H9 (cell line): ENCODE data around the gene GALNT10. TPM values are rescaled to one million over a fixed set of nuclear protein-coding genes. Genes with fewer than 3 reads are reported as not detected.

Source experiments
- DNase-seq: peaks from one replicate; pipeline ENCODE4 v3.0.0-alpha.2; 2017
- H2AFZ ChIP-seq: one replicate; pipeline ENCODE4 v1.6.1; 2013; ENCODE audit warnings: mild to moderate bottlenecking, low read length, control low read depth, moderate library complexity
- H2AK5ac ChIP-seq: 2 replicates; pipeline ENCODE4 v1.6.1; 2013; ENCODE audit warnings: low read length, control low read depth, mixed read lengths; ENCODE audit not compliant: insufficient read length
- H2BK120ac ChIP-seq: one replicate; pipeline ENCODE4 v1.6.1; 2013; ENCODE audit warnings: low read depth, mild to moderate bottlenecking, low read length, control low read depth, inconsistent platforms; ENCODE audit not compliant: poor library complexity, severe bottlenecking
- H2BK12ac ChIP-seq: 2 replicates; pipeline ENCODE4 v1.6.1; 2013; ENCODE audit warnings: low read length, control low read depth, mixed read lengths, low read depth; ENCODE audit not compliant: insufficient read length
- H2BK15ac ChIP-seq: 2 replicates; pipeline ENCODE4 v1.6.1; 2013; ENCODE audit warnings: low read depth, low read length, control low read depth
- H2BK20ac ChIP-seq: one replicate; pipeline ENCODE4 v1.6.1; 2013; ENCODE audit warnings: low read depth, mild to moderate bottlenecking, low read length, control low read depth, inconsistent platforms; ENCODE audit not compliant: poor library complexity, severe bottlenecking
- H2BK5ac ChIP-seq: 2 replicates; pipeline ENCODE4 v1.6.1; 2013; ENCODE audit warnings: low read length, control low read depth, mixed read lengths; ENCODE audit not compliant: insufficient read length
- H3K14ac ChIP-seq: 2 replicates; pipeline ENCODE4 v1.6.1; 2013; ENCODE audit warnings: low read length, control low read depth; ENCODE audit not compliant: insufficient read depth
- H3K18ac ChIP-seq: 2 replicates; pipeline ENCODE4 v1.6.1; 2013; ENCODE audit warnings: low read depth, mild to moderate bottlenecking, mixed read lengths, low read length, control low read depth; ENCODE audit not compliant: insufficient read length
- H3K23ac ChIP-seq: 2 replicates; pipeline ENCODE4 v1.6.1; 2013; ENCODE audit warnings: low read length, control low read depth, mixed read lengths, low read depth; ENCODE audit not compliant: insufficient read length
- H3K23me2 ChIP-seq: 2 replicates; pipeline ENCODE4 v1.6.1; 2013; ENCODE audit warnings: low read depth, mild to moderate bottlenecking, mixed read lengths, low read length, control low read depth; ENCODE audit not compliant: insufficient read length, poor library complexity, severe bottlenecking
- H3K27ac ChIP-seq: 2 replicates; pipeline ENCODE4 v1.5.1; 2013; ENCODE audit warnings: low read length, control low read depth, mixed read lengths, low read depth; ENCODE audit not compliant: insufficient read length
- H3K27me3 ChIP-seq: 2 replicates; pipeline ENCODE4 v1.6.1; 2013; ENCODE audit warnings: low read length, control low read depth, inconsistent platforms; ENCODE audit not compliant: insufficient read depth
- H3K4ac ChIP-seq: 2 replicates; pipeline ENCODE4 v1.6.1; 2013; ENCODE audit warnings: low read depth, mild to moderate bottlenecking, control low read depth, inconsistent platforms, low read length, moderate library complexity
- H3K4me1 ChIP-seq: 2 replicates; pipeline ENCODE4 v1.6.1; 2013; ENCODE audit warnings: low read length, control low read depth, inconsistent platforms; ENCODE audit not compliant: insufficient read depth
- H3K4me2 ChIP-seq: 2 replicates; pipeline ENCODE4 v1.6.1; 2013; ENCODE audit warnings: low read length, control low read depth, mixed read lengths; ENCODE audit not compliant: insufficient read length, insufficient read depth
- H3K56ac ChIP-seq: 2 replicates; pipeline ENCODE4 v1.6.1; 2013; ENCODE audit warnings: low read depth, mild to moderate bottlenecking, mixed read lengths, low read length, control low read depth; ENCODE audit not compliant: insufficient read length
- H3K79me1 ChIP-seq: 2 replicates; pipeline ENCODE4 v1.6.1; 2013; ENCODE audit warnings: low read depth, mild to moderate bottlenecking, moderate library complexity, low read length, control low read depth, inconsistent platforms; ENCODE audit not compliant: insufficient read depth, poor library complexity, severe bottlenecking
- H3K79me2 ChIP-seq: 2 replicates; pipeline ENCODE4 v1.6.1; 2013; ENCODE audit warnings: low read length, control low read depth, inconsistent platforms; ENCODE audit not compliant: insufficient read depth
- H3K9ac ChIP-seq: 2 replicates; pipeline ENCODE4 v1.6.1; 2013; ENCODE audit warnings: low read length, control low read depth, mixed read lengths; ENCODE audit not compliant: insufficient read length; ENCODE audit errors: extremely low read depth
- H3K9me3 ChIP-seq: one replicate; pipeline ENCODE4 v1.6.1; 2013; ENCODE audit warnings: low read depth, low read length, inconsistent platforms; ENCODE audit not compliant: control insufficient read depth
- H3T11ph ChIP-seq: one replicate; pipeline ENCODE4 v1.6.1; 2013; ENCODE audit warnings: mild to moderate bottlenecking, low read length, control low read depth, inconsistent platforms
- H4K20me1 ChIP-seq: one replicate; pipeline ENCODE4 v1.6.1; 2013; ENCODE audit not compliant: control insufficient read depth, insufficient read length, insufficient read depth
- H4K5ac ChIP-seq: 2 replicates; pipeline ENCODE4 v1.6.1; 2013; ENCODE audit warnings: low read depth, mild to moderate bottlenecking, mixed read lengths, low read length, control low read depth; ENCODE audit not compliant: insufficient read length
- H4K8ac ChIP-seq: replicated peaks from 2 replicates; pipeline ENCODE4 v1.6.1; 2013; ENCODE audit warnings: low read length, control low read depth, mixed read lengths, low read depth; ENCODE audit not compliant: insufficient read length
- H4K91ac ChIP-seq: 2 replicates; pipeline ENCODE4 v1.6.1; 2013; ENCODE audit warnings: low read depth, mild to moderate bottlenecking, moderate library complexity, mixed read lengths, low read length, control low read depth; ENCODE audit not compliant: insufficient read length
- H3K27ac Mint-ChIP-seq, 3 experiments: 2 replicates in 2 of 3; 3 replicates in 1 of 3; pipeline ENCODE4 v1.8.0; 2020 to 2021; ENCODE audit warnings: mixed read lengths in 3 of 3, mild to moderate bottlenecking in 1 of 3, moderate library complexity in 1 of 3
- H3K27me3 Mint-ChIP-seq: 2 replicates; pipeline ENCODE4 v1.8.0; 2021; ENCODE audit warnings: low read depth, mild to moderate bottlenecking, moderate library complexity, mixed read lengths
- H3K36me3 Mint-ChIP-seq, 3 experiments: 2 replicates in 2 of 3; 3 replicates in 1 of 3; pipeline ENCODE4 v1.8.0; 2020 to 2021; ENCODE audit warnings: low read depth in 3 of 3, mixed read lengths in 3 of 3; ENCODE audit not compliant: insufficient read depth in 1 of 3
- H3K4me1 Mint-ChIP-seq, 2 experiments: 2 replicates each; pipeline ENCODE4 v1.8.0; 2020; ENCODE audit warnings: mixed read lengths in 2 of 2
- H3K4me3 Mint-ChIP-seq, 2 experiments: 2 replicates in 1 of 2; 3 replicates in 1 of 2; pipeline ENCODE4 v1.8.0; 2020 to 2021; ENCODE audit warnings: mild to moderate bottlenecking in 2 of 2, mixed read lengths in 2 of 2, moderate library complexity in 1 of 2
- H3K9me3 Mint-ChIP-seq, 2 experiments: 2 replicates in 1 of 2; 3 replicates in 1 of 2; pipeline ENCODE4 v1.8.0; 2020; ENCODE audit warnings: mild to moderate bottlenecking in 2 of 2, mixed read lengths in 2 of 2, moderate library complexity in 1 of 2
- CTCF ChIP-seq: fragments of 200-600 bp; sonication (generic); conservative IDR thresholded peaks from 3 replicates; pipeline ENCODE4 v1.8.0; 2021; ENCODE audit warnings: antibody characterized with exemption, mild to moderate bottlenecking
- WGBS: extraction: QIAGEN DNeasy Blood & Tissue Kit; methylation state at CpG from one replicate; pipeline ENCODE4 v1.1.7; 2013; ENCODE audit warnings: missing lambda C conversion rate, low lambda C conversion rate, mixed read lengths; ENCODE audit not compliant: insufficient read length; ENCODE audit errors: extremely low coverage; 5-methylcytosine and 5-hydroxymethylcytosine counted together
- long read RNA-seq: library from polyadenylated mRNA; unstranded; transcript quantifications from one replicate; pipeline ENCODE4 v2.0.0, GENCODE V29; 2020
- total RNA-seq: library from RNA; stranded (reverse); gene quantifications from 2 replicates; pipeline ENCODE4 v1.2.1, GENCODE V29; 2021

The GALNT10 gene
- 15.3 and 15.4 TPM in 2 replicates for total RNA-seq
- long read RNA-seq, partial matches to known transcripts = 1 of 5 reads
- long read RNA-seq, other reads (novel, unspliced or antisense) = 4 of 5 reads

GRCh38 chr5:154190595-154191304, at the start of gene GALNT10:
TSS of gene GALNT10 (plus strand) at chr5:154190733. CDS start at chr5:154190867, 134 bp downstream.
- Mint-ChIP-seq H3K27me3 (peaks cover 69% of the 10 kb centered on the region), H3K9me3 (peaks cover 0 to 2% of the 10 kb centered on the region in 2 experiments; a peak in 1 of 5 replicates), H3K36me3 (peaks cover 0 to 3% (median 0%) of the 10 kb centered on the region in 3 experiments; a peak in 1 of 7 replicates), H3K27ac (peak within 1 kb of the TSS in 1 of 3 experiments; percentile 79; a peak in 2 of 7 replicates), H3K4me3 (peak within 1 kb of the TSS; percentile 87), H3K4me1 (peaks cover 52 to 56% of the 10 kb centered on the region in 2 experiments)
- no peak within 1 kb of the TSS for H3K4ac ChIP-seq
- H2BK15ac ChIP-seq = no peak within 1 kb of the TSS
- no peak for TF ChIP-seq CTCF
- no peaks in the 10 kb centered on the region for H3K79me2 ChIP-seq
- no peaks in the 10 kb centered on the region for H3K9me3 ChIP-seq
- H2BK5ac ChIP-seq = no peak within 1 kb of the TSS
- no peak within 1 kb of the TSS; the same call in 1 of the 2 replicates for H3K14ac ChIP-seq
- no peak within 1 kb of the TSS for H3K9ac ChIP-seq
- no peak within 1 kb of the TSS for H3T11ph ChIP-seq
- H3K4me2 ChIP-seq = peak within 1 kb of the TSS; percentile 92
- no peaks in the 10 kb centered on the region for H3K79me1 ChIP-seq
- peaks cover 3% of the 10 kb centered on the region for H4K20me1 ChIP-seq
- no CpG with 5 or more reads among the region's 84 CpGs for WGBS
- no peak within 1 kb of the TSS for H2AFZ ChIP-seq
- peak; percentile 61 for DNase-seq
- no peak within 1 kb of the TSS for H2AK5ac ChIP-seq
- no peak within 1 kb of the TSS for H3K27ac ChIP-seq
- no peak within 1 kb of the TSS for H4K8ac ChIP-seq
- no peak within 1 kb of the TSS for H3K18ac ChIP-seq
- H3K4me1 ChIP-seq = peaks cover 5% of the 10 kb centered on the region; the same call in 1 of the 2 replicates
- H3K23ac ChIP-seq = no peak within 1 kb of the TSS
- H3K27me3 ChIP-seq = peaks cover 19% of the 10 kb centered on the region; the same call in 1 of the 2 replicates
- H2BK20ac ChIP-seq = no peak within 1 kb of the TSS
- no peak within 1 kb of the TSS for H4K91ac ChIP-seq
- no peak within 1 kb of the TSS for H3K56ac ChIP-seq
- no peak within 1 kb of the TSS for H2BK12ac ChIP-seq
- no peak within 1 kb of the TSS for H2BK120ac ChIP-seq
- H4K5ac ChIP-seq = no peak within 1 kb of the TSS
- H3K23me2 ChIP-seq = peaks cover 12% of the 10 kb centered on the region
